Loucy (cell line): ENCODE data around the gene TBPL2.
A peak's percentile ranks its signal among the peaks of the same experiment; 100 is the strongest.

Source experiments
- H2AFZ ChIP-seq: fragments of 200-600 bp; sonication (generic); 2 replicates; pipeline ENCODE4 v1.6.0; 2016; ENCODE audit warnings: antibody characterized with exemption, mild to moderate bottlenecking, low read length, moderate library complexity
- H3F3A ChIP-seq: fragments of 200-600 bp; 2 replicates; pipeline ENCODE4 v1.6.0; 2016; ENCODE audit warnings: antibody characterized with exemption, low read depth, mild to moderate bottlenecking
- H3K27me3 ChIP-seq: fragments of 200-600 bp; sonication (generic); 2 replicates; pipeline ENCODE4 v1.6.1; 2014; ENCODE audit warnings: low read length, mild to moderate bottlenecking; ENCODE audit not compliant: insufficient read depth, poor library complexity, severe bottlenecking
- H3K36me3 ChIP-seq: fragments of 200-600 bp; sonication (generic); 2 replicates; pipeline ENCODE4 v1.6.1; 2016; ENCODE audit warnings: low read length; ENCODE audit not compliant: insufficient read depth
- H3K4me1 ChIP-seq: fragments of 200-600 bp; sonication (generic); 2 replicates; pipeline ENCODE4 v1.5.1; 2014; ENCODE audit warnings: low read length, mild to moderate bottlenecking; ENCODE audit not compliant: insufficient read depth, poor library complexity, severe bottlenecking
- H3K4me2 ChIP-seq: fragments of 200-600 bp; sonication (generic); 2 replicates; pipeline ENCODE4 v1.6.0; 2014; ENCODE audit warnings: antibody characterized with exemption, low read length, low read depth, mild to moderate bottlenecking; ENCODE audit not compliant: poor library complexity, severe bottlenecking
- H3K4me3 ChIP-seq: fragments of 200-600 bp; sonication (generic); 2 replicates; pipeline ENCODE4 v1.5.1; 2014; ENCODE audit warnings: low read length, mild to moderate bottlenecking, mixed read lengths; ENCODE audit not compliant: poor library complexity, severe bottlenecking
- H3K79me2 ChIP-seq: fragments of 200-600 bp; sonication (generic); 2 replicates; pipeline ENCODE4 v1.6.1; 2014; ENCODE audit warnings: low read length; ENCODE audit not compliant: insufficient read depth
- H3K9ac ChIP-seq: fragments of 200-600 bp; sonication (generic); 2 replicates; pipeline ENCODE4 v1.6.0; 2014; ENCODE audit warnings: mild to moderate bottlenecking, low read depth, low read length, moderate library complexity; ENCODE audit not compliant: poor library complexity, severe bottlenecking
- H3K9me2 ChIP-seq: fragments of 200-600 bp; sonication (generic); replicated peaks from 2 replicates; pipeline ENCODE4 v1.6.1; 2016; ENCODE audit warnings: low read depth, low read length, mixed read lengths
- H3K9me3 ChIP-seq: fragments of 200-600 bp; sonication (generic); 2 replicates; pipeline ENCODE4 v1.6.1; 2014; ENCODE audit warnings: mild to moderate bottlenecking, antibody characterized with exemption, low read length, low read depth; ENCODE audit not compliant: insufficient read depth
- H4K20me1 ChIP-seq: fragments of 200-600 bp; sonication (generic); 2 replicates; pipeline ENCODE4 v1.6.0; 2014; ENCODE audit warnings: antibody characterized with exemption, low read length, mild to moderate bottlenecking; ENCODE audit not compliant: insufficient read depth, poor library complexity, severe bottlenecking
- CTCF ChIP-seq: fragments of 200-600 bp; sonication (generic); conservative IDR thresholded peaks from 2 replicates; pipeline ENCODE4 v1.5.1; 2014; ENCODE audit warnings: mild to moderate bottlenecking, antibody characterized with exemption, low read length
- EZH2phosphoT487 ChIP-seq: fragments of 200-600 bp; IDR thresholded peaks from 2 replicates; pipeline ENCODE4 v1.6.1; 2018; ENCODE audit warnings: antibody characterized with exemption, mild to moderate bottlenecking, moderate library complexity, borderline replicate concordance

Gene TBPL2

GRCh38 chr14:55446127-55446736, 5.8 kb upstream of the TBPL2 start:
- no peaks in the 10 kb centered on the region for H3F3A ChIP-seq
- no peak overlapping the region for H3K4me2 ChIP-seq
- no peaks in the 10 kb centered on the region for H3K36me3 ChIP-seq
- H3K9me2 ChIP-seq: no peaks in the 10 kb centered on the region
- H3K27me3 ChIP-seq: no peaks in the 10 kb centered on the region
- H3K79me2 ChIP-seq: no peaks in the 10 kb centered on the region
- no peak overlapping the region for H3K9ac ChIP-seq
- H2AFZ ChIP-seq: 0 out of 2 replicates have a peak overlapping the region, but pooled peaks have one; percentile 4
- no peak for TF ChIP-seq EZH2phosphoT487
- TF ChIP-seq CTCF: peak; percentile 89
- H4K20me1 ChIP-seq: no peaks in the 10 kb centered on the region
- H3K4me1 ChIP-seq: peaks cover 3% of the 10 kb centered on the region
- H3K9me3 ChIP-seq: no peaks in the 10 kb centered on the region
- H3K4me3 ChIP-seq: no peak overlapping the region

GRCh38 chr14:55441286-55441685, 870 bp upstream of the TBPL2 start:
- Histone ChIP-seq H3K4me2 (no peak overlapping the region), H3K9ac (no peak overlapping the region), H3K27me3 (no peaks in the 10 kb centered on the region), H3K9me2 (no peaks in the 10 kb centered on the region), H3K4me3 (no peak overlapping the region), H4K20me1 (no peaks in the 10 kb centered on the region), H3K36me3 (no peaks in the 10 kb centered on the region), H3K4me1 (no peaks in the 10 kb centered on the region), H3K9me3 (no peaks in the 10 kb centered on the region), H3F3A (no peaks in the 10 kb centered on the region), H3K79me2 (no peaks in the 10 kb centered on the region), H2AFZ (no peak overlapping the region)
- no peak for TF ChIP-seq CTCF
- no peak for TF ChIP-seq EZH2phosphoT487

GRCh38 chr14:55438066-55438683, 2.2 kb downstream of the TBPL2 start:
- no peaks in the 10 kb centered on the region for H3K9me2 ChIP-seq
- H2AFZ ChIP-seq: no peak overlapping the region
- peaks cover 6% of the 10 kb centered on the region for H3K4me1 ChIP-seq
- H3F3A ChIP-seq: no peaks in the 10 kb centered on the region
- no peaks in the 10 kb centered on the region for H3K36me3 ChIP-seq
- no peaks in the 10 kb centered on the region for H3K27me3 ChIP-seq
- no peak overlapping the region for H3K4me3 ChIP-seq
- no peaks in the 10 kb centered on the region for H3K9me3 ChIP-seq
- no peak overlapping the region for H3K9ac ChIP-seq
- peak; percentile 68 for TF ChIP-seq CTCF
- TF ChIP-seq EZH2phosphoT487: no peak
- no peak overlapping the region for H3K4me2 ChIP-seq
- H4K20me1 ChIP-seq: no peaks in the 10 kb centered on the region
- no peaks in the 10 kb centered on the region for H3K79me2 ChIP-seq
